Activated CD4-positive, alpha-beta T cell treated with anti-CD3 and anti-CD28 coated beads, Interleukin-2, amount 50 U/mL, for 24 hours (primary cell): Measurements from ENCODE around the gene EHBP1.

Source experiments
- DNase-seq, 2 donors: peaks; one replicate each; pipeline ENCODE4 v3.0.0-alpha.2; 2020; ENCODE audit warnings: low read depth in 1 of 2, low spot score in 1 of 2

EHBP1 gene

DNA sequence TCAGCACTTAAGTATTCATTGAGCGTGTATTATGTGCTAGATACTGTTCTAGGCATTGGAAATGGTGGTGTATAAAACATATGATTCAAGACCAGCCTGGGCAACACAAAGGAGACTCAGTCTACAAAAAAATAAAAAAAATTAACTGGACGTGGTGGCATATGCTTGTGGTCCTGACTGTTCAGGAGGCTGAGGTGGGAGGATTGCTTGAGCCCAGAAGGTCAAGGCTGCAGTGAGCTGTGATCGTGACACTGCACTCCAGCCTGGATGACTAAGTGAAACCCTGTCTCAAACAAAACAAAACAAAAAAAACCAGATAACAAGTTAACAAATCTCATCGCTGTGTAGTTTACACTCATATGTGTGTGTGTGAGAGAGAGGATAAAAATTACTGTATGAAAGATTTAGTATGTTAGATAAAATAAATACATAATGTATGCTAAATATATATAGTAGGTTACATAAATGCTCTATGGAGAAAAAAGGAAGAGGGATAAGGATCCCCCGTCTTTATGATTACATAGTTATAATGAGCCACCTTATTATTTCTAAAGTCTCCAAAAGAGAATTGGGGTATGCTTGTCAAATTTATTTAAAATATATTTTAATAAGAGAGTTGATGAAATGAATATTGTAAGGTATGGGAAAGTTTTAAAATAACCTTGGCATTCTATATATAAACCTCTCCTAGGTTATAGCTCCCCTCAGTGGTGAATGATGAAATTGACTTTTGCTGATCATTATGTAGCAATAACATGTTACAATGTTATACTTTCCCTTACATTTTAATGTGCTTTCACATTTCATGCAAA lies 69.2 kb downstream of the EHBP1 start:
- DNase-seq: peak in 1 of 2 donors; percentile 12

DNA sequence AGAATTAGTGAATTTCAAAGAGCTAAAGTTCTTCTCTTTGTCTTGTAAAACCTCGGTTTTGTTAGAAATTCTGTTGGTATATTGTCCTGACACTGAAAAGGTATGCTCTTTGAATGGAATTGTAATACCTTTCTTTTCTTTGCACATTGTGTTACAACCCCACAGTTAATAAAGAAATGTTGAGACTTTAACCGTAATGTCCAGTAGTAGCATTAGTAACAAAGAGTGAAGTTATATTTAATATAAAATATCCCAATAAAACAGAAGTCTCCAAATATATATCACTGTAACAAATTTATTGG lies 69.8 kb downstream of the EHBP1 start:
- no peak for DNase-seq

DNA sequence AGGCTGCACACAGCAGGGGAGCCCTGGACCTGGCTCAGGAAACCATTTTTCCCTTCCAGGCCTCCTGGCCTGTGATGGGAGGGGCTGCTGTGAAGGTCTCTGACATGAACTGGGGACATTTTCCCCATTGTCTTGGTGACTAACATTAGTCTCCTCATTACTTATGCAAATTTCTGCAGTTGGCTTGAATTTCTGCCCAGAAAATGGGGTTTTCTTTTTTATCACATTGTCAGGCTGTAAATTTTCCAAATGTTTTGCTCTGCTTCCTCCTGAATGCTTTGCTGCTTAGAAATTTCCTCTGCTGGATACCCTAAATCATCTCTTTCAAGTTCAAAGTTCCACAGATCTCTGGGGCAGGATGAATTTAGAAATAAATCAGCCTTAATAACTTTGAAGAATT lies 78.2 kb downstream of the EHBP1 start:
- DNase-seq: no peak

DNA sequence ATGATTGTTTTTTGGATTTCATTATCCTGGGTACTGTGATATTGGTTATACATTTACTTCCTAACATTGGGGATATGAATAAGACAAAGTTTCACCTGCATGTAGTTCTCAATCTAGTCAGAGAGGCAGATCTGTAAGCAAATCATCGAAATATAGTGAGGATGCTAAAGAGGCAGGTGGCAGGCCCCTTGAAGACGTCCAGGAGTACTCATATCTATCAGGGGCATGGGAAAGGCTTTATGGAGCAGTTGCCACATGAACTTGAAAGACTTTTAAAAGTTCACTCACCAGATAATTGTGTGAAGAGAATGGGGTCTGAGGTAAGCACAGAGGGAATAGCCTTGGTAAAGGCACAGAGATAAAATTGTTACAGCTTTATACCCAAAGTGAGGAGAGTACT lies 78.8 kb downstream of the EHBP1 start:
- DNase-seq: no peak

DNA sequence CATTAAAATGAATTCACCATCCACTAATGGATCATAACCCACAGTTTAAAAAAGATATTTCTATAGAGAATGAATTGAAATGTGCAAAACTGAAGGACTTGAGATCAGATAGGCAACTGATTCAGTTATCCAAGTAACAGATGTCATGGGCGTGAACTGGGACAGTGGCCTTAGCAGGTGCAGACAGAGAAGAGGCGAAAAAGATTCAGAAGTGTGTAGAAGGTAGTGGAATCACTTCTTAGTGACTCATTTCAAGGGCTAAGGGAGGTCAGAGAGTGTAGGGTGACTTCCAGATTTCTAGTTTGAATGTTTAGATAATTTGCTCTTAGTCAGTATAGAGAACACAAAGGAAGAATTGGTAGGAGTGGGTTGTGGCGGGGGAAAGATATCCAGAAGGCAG lies 79.7 kb downstream of the EHBP1 start:
- no peak for DNase-seq

DNA sequence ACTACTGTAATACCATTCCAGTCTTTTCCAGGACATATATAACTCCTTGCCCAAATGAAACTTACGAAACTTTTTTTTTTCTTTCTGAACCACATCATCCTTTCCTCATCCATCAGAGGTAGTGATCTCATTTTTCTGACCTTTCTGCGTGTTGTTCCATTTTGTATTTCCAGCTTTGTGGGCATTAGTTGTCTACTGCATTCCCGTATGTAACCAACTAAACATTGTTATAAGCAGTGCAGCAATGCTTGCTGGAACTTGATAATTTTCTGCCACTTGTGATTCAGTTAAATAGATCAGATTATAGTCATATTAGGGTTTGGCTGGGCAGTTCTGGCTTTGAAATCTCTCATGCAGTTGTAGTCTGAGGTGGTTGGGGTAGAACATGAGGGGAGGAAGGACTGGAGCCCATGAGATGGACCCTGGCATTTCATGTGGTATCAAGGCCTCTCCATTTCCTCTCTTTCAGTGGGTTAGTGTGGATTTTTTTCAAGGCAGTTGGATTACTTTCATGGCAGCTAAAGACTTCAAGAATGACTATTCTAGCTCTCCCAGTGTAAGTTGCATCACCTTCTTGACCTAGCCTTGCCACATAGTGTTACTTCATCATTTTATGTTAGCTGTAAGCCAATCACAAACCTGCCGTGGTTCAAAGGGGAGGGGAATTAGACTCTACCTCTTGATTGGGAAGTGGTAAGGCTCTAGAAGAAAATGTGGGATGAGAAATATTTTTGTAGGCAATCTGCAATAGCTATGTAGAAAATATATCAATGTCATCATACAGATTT lies 80.5 kb downstream of the EHBP1 start:
- no peak for DNase-seq

DNA sequence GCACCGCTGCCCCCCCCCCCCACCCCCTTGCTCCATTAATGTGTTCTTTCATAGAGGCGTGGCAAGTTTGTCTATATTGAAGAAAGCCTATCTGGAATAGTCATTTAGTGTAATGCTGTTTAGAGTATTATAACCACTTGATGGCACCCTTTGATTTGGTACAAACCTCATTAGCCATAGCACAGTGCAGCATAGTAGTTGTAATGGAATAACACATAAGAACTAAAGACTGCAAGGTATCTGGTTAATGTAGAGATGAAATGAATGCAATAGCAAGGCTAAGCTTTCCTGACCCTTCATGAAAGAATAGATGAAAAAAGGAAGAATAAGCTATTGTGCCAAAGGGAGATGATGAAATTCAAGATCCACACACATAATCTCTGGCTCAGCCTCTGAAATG lies 81.9 kb downstream of the EHBP1 start:
- no peak for DNase-seq

DNA sequence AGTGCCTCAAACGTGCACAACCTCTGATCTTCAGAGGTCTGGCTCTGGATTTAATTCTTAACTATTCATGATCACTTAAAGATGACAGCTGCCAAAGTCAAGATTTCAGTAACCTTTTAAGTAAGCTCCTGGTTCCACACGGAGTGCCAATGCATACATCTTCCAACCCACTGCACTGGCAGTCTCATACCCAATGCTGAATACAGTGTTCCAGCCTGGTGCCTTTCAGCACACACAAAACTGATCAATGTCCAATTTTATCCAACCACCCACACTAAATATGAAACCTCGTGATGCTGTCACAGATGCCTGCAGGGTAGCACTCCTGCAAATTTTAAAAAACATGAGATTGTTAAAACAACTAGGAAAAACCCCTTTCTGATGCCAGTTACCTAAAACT lies 84.0 kb downstream of the EHBP1 start:
- no peak for DNase-seq

DNA sequence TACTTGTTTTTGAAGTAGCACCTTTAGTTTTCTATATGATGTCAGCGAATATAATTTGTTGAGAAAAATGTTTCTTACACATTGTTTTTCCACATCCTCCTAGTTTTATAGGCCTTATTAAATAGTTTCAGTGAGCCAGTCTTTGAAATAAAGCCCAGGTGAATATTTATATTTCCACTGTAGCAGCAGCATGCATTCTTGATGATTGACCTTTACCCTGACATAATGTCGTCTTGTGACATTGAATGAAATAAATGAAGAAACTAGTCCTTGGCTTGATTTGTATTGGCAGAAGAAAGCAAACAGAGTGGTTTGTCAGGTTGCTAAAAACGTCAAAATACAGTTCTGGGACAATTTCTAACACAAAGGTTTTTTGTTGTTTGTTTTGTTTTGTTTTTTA lies 84.4 kb downstream of the EHBP1 start:
- DNase-seq: no peak

DNA sequence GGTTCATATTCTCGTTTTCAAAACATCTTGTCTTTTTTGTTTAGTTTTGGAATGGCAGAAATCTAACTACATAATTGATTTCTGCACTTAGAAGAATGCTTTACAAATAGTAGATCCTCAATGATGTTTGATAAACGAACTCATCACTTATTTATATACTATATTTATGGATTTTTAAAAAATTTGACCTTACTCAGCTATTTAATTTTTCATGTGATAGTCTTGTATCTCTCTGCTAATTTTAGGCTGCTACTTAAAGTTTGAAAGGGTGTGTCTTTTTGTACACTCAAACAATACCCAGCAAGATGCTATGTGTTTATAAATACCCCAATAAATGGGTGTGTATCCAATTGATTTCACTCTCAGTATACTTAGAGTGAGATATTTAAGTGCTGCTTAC lies 86.9 kb downstream of the EHBP1 start:
- no peak for DNase-seq

DNA sequence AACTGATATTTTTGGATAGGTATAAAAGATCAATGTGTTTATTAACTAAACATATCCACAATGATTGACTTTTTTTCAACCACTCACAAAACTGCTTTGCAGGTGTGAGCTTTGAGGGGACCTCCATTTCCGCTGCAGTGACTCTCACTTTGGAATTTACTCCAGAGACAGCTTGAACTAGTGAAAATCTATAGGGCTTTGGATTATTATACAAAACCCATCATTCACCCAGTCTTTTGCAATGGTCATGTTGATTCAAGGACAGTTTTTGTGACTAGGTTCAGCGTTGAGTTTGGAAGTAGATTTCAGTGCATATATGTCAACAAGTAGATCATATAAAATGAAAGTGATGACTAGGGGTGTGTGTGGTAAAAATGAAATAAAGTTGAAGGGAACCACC lies 87.7 kb downstream of the EHBP1 start:
- no peak for DNase-seq

DNA sequence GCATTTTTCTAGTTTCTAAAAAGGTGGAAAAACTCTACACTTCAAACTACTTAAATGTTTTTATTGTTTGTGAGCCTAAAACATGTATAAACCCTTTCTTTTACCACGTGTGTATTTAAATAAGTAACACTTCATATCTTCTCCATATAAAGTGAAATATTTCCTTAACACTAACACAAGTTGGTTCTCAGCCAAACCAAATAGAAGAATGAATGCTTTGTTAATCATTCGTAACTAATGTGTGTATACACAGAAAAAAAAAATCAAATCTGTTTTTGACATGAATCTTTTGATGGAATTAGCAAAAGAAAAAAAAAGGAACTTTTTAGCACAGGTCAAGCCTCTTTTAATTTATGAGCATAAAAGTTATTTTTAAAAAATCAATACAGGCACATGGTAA lies 89.3 kb downstream of the EHBP1 start:
- DNase-seq: no peak

DNA sequence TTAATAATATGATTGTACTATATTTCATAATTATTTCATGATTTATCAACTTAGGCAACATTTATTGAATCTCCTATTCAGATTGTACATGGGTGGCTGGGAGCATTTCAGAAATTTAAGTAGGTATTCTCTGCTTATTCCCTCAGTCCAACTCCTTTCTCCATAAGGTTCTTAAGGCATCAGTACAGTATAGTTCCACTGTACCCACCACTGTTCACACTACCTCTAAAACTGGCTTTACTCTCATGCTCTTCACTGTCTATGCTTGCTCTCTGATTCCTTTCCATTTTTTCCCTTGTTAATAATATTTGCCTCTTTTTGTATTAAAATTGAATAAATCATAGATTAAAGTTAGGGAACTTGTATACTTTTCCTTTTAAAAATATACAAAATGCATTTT lies 89.8 kb downstream of the EHBP1 start:
- DNase-seq: no peak

DNA sequence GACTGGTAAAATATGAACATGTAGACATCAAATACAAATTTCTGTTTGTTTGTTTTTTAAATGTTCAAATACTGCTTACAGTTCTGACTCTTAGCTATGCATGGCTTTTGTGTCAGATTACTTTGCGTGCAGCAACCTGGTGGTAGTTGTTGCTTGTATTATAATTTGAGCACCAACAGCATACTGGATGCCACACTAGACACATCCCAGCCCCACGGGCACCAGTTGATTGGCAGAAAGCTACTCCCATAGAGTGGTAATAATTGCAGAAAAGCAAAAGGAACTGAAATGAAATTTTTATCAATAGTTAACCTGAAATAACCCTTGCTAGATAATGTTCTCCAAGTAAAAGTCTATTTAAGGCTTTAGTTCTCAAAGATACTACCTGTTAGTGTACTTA lies 91.6 kb downstream of the EHBP1 start:
- DNase-seq: no peak

DNA sequence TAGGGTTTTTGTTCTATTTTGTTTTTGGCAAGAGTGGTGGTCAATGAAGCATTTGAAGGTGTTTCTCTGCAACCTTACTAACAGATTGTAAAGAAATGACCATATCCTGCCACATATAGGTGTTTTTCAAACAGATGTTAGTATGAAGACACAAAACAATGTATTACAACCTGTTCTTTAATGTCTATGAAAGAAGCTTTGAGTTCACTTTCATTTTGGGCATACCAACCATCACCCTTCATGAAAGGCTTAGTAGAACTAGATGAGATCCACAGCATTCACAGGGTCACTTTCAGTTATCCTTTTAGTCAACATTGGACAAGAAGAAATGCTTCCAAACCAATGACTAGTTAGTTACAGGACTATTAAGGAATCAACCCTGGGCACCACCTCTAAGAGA lies 95.1 kb downstream of the EHBP1 start:
- no peak for DNase-seq

DNA sequence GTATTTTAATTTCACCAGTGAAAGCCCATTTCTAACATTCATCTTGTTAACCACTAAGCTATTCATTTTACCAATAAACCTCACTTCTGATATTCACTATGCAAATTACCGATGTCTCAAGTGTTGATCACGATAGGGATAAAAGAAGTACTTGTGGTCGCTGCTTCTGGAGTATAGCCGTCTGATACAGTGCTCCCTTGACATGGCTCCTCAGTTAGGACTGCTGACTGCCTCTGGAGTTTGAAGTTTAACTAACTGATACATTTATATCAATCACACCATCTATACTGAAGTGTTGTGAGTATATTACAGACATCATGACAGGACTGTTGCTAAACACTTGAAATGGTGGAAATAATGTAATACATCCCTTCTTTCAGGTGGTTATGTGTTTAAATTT lies 95.6 kb downstream of the EHBP1 start:
- no peak for DNase-seq

DNA sequence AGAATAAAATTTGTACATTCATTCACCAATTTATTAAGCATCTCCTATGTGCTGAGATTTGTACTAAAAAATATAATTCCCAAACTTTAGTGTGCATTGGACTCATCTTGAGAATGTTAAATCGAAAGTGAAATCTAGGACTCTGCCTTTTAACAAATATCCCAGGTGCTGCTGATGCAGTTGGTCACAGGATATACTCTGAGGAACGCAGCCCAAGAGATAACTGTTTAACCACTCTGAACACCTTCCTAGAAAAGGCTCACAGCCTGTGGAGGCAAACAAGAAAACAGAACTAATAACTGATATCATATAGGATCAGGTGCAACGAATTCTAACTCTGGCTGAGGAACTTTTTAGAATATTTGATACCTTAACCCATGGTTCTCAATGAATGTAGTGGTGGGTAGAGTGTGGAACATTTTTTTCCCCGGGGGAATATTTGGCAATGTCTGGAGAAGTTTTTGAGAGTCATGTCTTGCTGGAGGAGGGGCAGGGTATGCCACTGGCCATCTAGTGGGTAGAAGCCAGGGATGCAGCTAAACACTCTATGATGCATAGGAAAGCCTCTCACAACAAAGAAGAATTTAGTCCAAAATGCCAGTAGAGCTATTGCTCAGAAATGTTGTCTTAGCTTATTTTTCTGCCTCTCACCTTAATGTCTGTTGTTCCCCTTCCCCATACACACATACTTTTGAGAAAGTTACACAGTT lies 96.5 kb downstream of the EHBP1 start:
- DNase-seq: no peak

DNA sequence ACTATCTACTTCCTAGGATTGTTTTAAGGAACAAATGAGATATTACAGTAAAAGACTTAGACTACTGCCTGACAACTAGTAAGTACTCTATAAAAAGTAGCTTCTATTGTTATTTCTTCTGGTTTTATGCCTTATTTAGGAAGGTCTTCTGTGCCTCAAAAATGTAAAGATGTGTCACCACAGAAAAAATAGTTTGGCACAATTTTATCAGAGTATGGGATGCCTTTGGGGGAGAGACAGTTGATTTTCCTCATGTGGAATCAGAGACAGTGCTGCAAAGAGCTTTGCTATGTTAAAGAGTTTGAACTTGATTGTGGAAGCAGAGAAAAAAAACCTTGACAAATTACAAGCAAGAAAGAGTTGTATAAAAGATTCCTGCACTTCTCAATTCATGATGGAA lies 98.4 kb downstream of the EHBP1 start:
- no peak for DNase-seq

DNA sequence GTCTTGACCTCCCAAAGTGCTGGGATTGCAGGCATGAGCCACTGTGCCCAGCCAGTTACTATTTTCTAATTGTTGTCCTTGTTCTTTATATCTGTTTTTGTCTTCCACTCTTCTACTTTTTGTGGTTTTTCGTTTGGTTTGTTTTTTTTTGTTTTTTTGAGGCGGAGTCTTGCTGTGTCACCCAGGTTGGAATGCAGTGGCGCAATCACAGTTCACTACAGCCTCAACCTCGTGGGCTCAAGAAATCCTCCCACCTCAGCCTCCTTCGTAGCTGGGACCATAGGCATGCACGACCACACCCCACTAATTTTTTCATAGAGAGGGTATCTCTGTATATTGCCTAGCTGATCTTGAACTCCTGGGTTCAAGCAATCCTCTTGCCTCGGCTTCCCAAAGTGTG lies 100.7 kb downstream of the EHBP1 start:
- no peak for DNase-seq

DNA sequence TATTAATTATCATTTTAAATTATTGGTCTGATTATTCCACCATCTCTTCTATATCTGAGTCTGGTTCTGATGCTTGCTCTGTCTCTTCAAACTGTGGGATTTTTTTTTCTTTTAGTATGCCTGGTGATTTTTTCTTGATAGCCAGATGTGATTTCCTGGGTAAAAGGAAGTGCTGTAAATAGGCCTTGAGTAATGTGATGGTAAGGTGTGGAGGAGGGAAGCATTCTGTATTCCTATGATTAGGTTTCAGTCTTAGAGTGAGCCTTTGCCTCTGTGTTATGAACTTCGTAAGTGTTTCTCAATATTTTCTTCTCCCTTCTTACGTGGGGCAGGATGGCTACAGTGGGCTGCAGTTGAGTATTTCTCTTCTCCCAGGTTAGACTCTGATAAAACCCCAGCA lies 103.0 kb downstream of the EHBP1 start:
- no peak for DNase-seq

DNA sequence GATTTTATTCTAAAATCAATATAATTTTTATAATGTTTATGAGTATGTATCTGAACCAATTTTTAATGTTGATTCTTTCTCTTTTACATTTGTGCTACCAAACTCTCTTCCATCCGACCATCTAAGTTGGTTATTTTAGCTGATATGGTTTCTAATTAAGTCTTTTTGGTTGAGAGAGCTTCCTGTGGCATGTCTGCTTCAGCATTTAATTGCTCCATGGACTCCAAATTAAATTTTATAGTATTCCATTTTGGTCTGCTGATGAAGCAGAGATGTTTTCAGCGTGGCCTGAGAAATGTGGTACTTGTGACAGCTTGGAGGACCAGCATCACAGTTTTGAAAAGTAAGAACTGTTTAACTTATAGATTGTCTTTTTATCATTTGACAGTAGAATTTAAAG lies 105.6 kb downstream of the EHBP1 start:
- no peak for DNase-seq

DNA sequence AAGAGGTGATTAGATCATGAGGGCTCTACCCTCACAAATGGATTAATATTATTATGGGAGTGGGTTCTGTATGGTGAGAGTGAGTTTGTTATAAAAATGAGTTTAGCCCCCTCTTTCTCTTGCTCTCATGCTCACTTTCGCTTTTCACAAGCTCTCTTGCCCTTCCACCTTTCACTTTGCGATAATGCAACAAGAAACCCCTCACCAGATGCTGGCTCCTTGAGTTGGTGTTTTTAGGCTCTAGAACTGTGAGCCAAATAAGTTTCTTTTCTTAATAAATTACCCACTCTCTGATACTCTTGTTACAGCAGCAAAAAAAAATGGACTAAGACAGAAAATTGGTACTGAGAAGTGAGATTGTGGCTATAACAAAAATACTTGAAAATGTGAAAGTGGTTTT lies 106.5 kb downstream of the EHBP1 start:
- DNase-seq: no peak
